CD4-positive, alpha-beta T cell treated with Interferon gamma for 1 hour (primary cell): ENCODE results near the gene DUSP8.

Experiments used
- DNase-seq: peaks from one replicate; pipeline ENCODE4 v3.0.0-alpha.2; 2020

Gene DUSP8

GRCh38 chr11:1530686-1531448, 41.2 kb downstream of the DUSP8 start:
- DNase-seq = no peak

GRCh38 chr11:1529774-1530173, 42.3 kb downstream of the DUSP8 start:
- DNase-seq = no peak

GRCh38 chr11:1529286-1529685, 42.8 kb downstream of the DUSP8 start:
- DNase-seq = no peak

- no peak for DNase-seq
Observed at GRCh38 chr11:1528710-1529109, 43.4 kb downstream of the DUSP8 start.

GRCh38 chr11:1526785-1527184, 45.3 kb downstream of the DUSP8 start:
- DNase-seq = no peak

- DNase-seq = peak; percentile 9
Observed at GRCh38 chr11:1523779-1524178, 48.3 kb downstream of the DUSP8 start.

- no peak for DNase-seq
Observed at GRCh38 chr11:1523077-1523476, 49.0 kb downstream of the DUSP8 start.

- DNase-seq = no peak
Observed at GRCh38 chr11:1522081-1522424, 50.0 kb downstream of the DUSP8 start.

- peak; percentile 53 for DNase-seq
Observed at GRCh38 chr11:1521382-1522080, 50.5 kb downstream of the DUSP8 start.

- DNase-seq = no peak
Observed at GRCh38 chr11:1520663-1521267, 51.3 kb downstream of the DUSP8 start.

- DNase-seq = no peak
Observed at GRCh38 chr11:1520209-1520662, 51.8 kb downstream of the DUSP8 start.

GRCh38 chr11:1519028-1520010, 52.8 kb downstream of the DUSP8 start:
- DNase-seq = no peak

GRCh38 chr11:1518301-1518700, 53.8 kb downstream of the DUSP8 start:
- DNase-seq = no peak

- DNase-seq = no peak
Observed at GRCh38 chr11:1517117-1518005, 54.7 kb downstream of the DUSP8 start.

- DNase-seq = no peak
Observed at GRCh38 chr11:1516273-1517067, 55.6 kb downstream of the DUSP8 start.

- DNase-seq = peak; percentile 53
Observed at GRCh38 chr11:1515082-1516060, 56.7 kb downstream of the DUSP8 start.

GRCh38 chr11:1514336-1515061, 57.6 kb downstream of the DUSP8 start:
- DNase-seq = no peak

GRCh38 chr11:1513326-1514296, 58.5 kb downstream of the DUSP8 start:
- no peak for DNase-seq
